Measurements from ENCODE around the gene C9.
"Not testable (repeated sequence)": the region's sequence is repeated elsewhere in the genome, so short reads cannot be mapped to it uniquely, and the experiment has no call there.

C9 gene

DNA sequence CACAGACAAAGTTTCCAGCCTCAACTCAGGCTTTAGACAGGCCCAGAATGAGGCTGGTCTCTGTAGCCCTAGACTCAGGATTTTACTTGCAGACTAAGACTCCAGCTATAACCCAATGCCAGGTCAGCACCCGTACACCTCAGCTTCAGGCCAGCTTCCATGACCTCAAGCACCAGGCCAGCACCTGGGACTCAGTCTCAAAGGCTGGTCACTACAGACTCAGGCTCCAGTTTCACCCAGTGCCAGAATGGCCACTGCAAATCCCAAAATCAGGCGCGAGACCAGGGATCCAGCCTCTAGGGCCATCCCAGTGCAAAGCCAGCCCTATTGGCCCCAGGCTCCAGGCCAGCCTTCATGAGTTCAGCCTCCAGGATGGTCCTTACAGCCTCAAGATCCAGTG, 44.9 kb downstream of the C9 start:
- DNase-seq, result no peak

DNA sequence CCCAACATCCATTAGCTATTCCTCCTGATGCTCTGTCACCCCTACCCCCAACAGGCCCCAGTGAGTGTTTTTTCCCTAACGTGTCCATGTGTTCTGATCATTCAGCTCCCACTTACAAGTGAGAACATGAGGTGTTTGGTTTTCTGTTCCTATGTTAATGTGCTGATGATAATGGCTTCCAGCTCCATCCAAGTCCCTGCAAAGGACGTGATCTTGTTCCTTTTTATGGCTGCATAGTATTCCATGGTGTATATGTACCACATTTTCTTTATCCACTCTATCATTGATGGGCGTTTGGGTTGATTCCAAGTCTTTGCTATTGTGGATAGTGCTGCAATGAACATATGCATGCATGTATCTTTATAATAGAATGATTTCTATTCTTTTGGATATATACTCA, 47.8 kb downstream of the C9 start:
- not testable (repeated sequence) for DNase-seq

DNA sequence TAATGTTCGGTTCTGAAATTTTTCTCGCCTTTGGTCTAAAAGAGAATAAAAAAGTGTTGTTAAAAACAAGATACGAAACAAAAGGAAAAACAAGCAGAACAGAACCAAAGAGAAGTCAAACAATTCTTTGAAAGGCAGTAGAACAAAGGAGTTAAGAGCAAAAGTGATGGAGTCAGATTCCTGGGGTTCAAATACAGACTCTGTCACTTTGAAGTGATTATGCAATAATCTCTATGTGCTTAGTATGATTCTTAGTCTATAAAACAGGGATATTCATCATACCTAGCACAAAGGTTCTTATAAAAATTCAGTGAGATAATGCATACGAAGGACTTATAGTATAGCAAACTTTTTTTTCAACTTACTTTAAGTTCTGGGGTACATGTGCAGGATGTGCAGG, 48.3 kb downstream of the C9 start:
- DNase-seq, result no peak

DNA sequence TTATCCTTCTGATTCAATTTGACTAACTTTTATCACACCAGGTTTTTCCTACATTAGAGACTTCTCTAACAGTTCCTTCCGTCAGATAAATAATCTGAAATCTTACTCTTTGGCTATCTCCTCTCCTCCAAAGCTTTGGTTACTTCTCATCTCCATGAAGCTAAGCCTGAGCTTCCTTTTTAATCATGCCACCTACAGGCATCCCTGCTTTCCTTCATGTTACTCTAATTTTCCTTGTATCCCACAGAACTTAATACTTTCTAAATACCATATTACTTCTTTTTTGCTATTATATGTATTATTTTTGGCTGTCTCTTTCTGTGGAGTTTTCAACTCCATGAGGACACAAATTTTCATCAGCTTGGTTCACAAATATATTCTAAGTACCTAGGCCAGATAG, 49.7 kb downstream of the C9 start:
- DNase-seq, result no peak

DNA sequence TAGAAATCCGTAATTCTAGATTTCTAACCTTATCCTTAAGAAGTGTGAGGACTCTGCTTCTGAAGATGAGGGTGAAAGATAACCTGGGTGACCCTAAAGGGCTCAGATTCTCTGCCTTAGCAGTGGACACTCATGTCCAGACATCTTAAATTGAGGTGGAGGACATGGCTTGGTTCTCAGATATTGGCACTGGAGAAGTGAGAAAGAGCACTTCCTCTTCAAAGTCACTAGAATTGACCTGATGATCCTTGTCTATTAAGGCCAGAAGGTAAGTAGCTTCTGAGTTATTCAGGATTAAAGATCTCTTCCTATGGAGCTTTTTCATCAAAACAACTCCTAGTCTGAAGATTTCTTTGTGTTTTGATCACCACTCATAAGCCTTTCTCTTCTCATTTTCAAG, 54.8 kb downstream of the C9 start:
- no peak for DNase-seq

DNA sequence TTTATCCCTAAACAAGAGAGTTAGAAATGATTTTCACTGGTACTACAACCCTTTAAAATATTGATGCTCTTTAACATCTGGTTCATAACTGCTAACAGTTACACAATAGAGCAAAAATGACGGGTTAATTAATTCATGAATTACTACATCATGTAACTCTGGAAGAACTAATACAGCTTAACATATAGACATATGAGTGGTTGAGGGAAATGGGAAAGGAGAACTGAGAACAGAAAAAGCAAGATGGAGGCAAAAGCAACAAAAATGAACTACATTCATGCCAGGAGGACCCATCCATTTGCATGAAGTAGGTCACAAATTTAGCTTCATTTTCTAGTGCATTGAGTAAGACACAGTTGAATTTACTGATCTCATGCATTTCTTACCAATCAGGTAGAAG, 61.8 kb downstream of the C9 start:
- DNase-seq, result no peak

DNA sequence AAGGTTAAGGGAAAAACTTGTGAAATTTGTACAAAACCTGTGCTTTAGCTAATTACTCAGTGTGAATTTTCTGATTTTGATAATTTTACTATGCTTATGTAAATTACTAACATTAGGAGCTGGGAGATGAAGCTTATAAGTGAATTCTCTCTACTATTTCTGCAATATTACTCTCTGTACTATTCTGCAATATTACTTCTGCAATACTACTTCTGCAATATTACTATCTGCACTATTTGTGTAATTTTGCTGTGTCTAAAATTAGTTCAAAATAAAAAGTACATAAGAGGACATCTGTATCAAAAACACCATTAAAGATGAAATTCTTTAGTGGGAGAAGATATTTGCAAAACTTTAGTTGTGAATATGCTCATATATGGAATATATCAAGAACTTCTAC, 62.9 kb downstream of the C9 start:
- DNase-seq, result no peak

DNA sequence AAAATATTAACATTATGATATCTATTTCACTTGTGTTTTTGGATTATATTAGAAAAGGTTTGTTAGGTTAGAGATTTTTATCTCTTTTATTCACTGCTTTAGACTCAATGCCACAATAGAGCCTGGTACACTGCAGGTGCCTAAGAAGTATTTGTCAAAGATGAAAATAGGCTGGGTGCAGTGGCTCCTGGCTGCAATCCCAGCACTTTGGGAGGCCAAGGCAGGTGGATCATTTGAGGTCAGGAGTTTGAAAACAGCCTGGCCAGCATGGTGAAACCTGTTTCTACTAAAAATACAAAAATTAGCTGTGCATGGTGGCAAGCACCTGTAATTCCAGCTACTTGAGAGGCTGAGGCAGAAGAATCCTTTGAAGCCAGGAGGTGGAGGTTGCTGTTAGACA, 64.3 kb downstream of the C9 start:
- DNase-seq, result no peak

DNA sequence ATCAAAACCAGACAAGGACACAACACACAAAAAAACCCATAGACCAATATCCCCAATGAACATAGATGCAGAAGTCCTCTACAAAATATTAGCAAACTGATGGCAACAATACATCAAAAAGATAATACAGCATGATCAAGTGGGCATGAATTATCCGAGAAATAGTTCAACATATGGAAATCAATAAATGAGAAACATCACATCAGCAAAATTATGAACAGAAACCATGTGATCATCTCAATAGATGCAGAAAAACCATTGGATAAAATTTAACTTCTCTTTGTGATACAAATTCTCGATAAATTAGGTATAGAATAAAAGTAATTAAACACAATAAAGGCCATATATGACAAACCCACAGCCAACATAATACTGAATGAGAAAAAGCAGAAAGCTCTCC, 69.6 kb downstream of the C9 start:
- DNase-seq, result no peak

DNA sequence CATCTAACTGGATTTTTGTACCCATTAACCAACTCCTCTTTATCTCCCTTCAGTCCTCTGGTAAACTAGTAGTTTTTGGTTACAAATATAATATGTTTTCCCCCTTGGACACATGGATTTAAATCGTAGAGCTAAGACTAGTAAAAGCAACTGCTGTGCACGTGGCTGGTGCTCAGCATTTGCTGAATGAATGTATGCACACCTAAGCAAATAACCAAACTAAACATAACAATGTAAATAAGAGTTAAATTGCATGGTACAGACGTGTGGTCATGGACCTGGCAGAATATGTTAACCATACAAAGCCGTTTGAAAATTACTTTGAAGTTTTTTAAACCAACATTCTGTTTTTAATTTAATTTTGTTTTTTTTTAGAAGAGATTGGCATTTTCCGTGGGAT, 79.7 kb downstream of the C9 start:
- DNase-seq, result no peak

DNA sequence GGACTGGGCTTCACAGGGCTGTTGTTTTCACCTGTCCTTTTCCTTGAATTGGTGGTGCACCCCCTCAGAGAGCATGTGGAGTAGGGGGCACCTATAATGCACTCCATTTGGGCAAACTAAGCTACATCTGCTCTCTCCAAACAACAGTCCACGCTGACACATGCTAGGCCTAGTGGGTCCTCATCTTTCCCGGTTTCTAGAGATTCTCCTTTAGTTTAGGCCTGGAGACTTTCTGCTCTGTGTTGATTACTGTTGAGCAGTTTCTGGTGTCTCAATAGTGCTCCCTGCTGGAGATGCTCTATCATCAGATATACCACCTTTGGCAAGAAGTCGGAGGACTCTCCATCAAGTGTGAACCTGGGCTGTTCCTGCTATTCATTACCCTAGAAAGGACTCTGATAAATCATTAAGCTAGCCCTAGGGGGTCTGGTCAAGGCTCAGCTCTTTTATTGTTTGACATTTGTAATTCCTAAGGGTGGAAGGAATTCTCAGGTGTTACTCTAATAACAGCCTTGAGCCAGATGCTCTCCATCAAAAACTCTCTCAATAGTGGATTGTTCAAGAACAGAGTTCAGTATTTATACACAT, 81.0 kb downstream of the C9 start:
- DNase-seq, result no peak

DNA sequence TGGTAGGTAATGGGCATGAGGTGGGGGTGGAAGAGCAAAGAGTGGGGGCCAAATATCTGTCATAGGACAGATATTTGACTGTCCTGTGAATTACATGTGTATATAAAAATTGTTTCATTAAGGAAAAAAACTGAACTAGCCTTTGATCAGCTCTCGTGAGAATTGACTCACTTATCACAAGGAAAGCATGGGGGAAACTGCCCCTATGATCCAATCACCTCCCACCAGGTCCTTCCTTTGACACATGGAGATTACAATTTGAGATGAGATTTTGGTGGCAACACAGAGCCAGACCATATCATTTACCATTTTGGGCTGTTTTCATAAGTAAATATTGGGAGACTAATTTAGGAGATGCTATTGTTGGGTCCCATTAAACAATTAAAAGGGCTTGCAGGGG, 81.7 kb downstream of the C9 start:
- no peak for DNase-seq

DNA sequence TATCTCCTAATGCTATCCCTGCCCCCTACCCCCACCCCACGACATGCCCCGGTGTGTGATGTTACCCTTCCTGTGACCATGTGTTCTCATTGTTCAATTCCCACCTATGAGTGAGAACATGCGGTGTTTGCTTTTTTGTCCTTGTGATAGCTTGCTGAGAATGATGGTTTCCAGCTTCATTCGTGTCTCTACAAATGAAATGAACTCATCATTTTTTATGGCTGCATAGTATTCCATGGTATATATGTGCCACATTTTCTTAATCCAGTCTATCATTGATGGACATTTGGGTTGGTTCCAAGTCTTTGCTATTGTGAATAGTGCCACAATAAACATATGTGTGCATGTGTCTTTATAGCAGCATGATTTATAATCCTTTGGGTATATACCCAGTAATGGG, 88.4 kb downstream of the C9 start:
- DNase-seq, result not testable (repeated sequence)

DNA sequence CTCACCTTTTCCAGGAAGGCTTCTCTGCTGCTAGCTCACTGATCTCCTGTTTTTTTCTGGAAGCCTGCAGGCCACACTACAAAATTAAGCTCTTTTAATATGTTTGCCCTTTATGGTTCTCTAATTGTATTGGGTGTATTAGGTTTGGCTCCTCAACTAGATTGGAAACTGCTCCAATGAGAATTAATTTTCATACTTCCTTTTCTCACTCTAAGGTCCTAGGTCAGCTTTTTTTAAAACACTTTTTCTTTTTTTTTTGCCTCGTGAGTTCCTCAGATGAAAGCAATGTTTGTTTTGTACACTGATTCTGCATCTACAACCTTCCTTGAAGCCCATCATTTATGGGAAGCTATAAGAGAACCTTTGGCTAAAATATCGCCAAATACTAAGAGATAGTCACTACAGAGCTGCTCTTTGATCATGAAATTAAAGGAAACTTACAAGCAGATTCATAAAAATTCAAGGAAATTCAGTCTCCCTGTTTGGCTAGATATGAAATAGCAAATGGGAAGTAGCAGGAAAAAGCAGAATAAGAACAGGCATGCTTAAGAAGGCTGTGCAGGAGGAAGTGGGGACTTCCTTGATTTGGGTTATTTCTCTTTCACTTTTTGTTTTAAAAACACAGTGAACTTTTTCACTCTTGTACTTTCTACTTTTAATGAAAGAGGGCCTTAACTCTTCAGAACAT, 89.8 kb downstream of the C9 start:
- no peak for DNase-seq

DNA sequence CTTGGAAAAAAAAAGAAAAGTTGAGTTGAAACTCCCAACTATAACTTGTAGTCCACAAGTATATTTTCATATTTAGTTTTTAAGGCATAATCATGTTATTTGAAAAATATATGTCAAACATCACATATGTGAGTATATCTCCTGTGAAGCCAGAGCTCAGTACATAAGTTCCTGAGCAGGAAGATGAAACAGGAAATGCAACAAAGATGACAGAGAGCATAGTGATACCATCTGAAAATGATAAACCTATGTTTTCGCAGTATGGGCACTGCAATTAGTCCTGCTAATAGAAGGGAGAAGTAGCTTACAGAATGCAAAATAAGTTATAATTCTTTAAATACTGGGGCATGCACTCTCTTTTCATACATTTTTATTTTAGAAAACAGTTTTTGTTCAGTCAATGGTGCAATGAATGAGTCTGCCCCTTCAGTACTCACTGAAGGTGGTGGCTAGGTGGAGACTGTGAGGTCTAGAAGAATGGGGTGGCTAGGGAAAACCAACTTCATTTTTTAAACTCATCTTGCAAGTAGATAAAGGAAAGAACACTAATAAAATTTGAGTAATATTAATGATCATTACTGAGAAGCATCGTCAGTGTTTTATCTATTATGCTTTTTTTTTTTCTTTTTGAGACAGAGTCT, 90.9 kb downstream of the C9 start:
- DNase-seq, result no peak

DNA sequence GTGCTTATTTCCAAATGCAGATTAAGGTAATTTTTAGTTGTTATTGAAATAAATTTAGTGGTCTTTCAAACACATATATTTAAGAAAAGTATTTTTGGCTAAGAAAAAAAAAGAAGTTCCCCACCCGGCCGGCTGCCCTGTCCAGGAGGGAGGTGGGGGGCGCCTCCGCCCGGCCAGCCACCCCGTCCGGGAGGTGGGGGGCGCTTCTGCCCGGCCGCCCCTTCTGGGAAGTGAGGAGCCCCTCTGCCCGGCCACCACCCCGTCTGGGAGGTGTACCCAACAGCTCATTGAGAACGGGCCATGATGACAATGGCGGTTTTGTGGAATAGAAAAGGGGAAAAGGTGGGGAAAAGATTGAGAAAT, 91.4 kb downstream of the C9 start:
- not testable (repeated sequence) for DNase-seq

DNA sequence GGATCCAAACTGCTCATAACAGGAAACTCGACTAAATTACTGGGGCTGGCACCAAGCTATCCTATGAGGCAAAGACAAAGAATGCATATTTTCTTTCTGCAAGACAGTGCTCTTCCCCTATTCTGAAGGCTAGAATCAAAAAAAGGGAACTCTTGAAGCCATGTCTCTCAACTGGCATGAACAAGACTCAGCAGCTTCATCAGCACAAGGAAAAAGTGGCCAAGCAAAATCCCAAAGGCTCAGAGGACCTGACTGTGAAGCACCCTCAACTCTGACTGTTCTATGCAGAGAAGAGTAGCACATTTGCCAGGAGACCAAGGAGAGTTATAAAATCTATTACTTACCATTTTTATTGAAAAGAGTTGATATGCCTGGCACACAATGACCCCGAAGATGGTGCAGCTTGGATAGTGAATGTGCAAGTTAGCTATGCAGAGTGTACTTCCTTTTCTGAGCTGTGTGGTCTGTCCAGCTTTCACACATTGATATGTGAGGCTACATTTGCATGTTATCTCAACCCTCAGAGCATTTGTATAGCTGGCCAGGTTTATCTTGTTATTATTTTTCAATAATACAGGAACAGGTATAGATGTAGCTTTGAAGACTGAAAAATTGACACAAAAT, 94.0 kb downstream of the C9 start:
- DNase-seq, result no peak

DNA sequence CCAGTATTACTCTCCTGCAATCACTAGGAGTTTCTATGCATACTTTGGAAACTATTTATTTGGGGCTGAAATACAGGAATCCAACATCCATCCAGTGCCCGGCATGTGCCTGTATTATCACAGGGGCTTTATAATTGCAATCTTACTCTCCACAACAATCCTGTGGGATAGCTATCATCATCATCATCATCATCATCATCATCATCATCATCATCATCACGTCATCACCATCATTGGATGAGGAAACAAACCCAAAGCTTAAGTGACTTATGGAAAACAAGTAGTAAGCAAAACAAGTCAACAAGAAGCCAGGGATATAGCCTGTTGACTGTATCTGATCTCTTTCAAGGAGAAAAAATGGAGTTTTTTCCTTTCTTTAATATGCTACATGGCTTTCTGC, 97.1 kb downstream of the C9 start:
- DNase-seq, result no peak

DNA sequence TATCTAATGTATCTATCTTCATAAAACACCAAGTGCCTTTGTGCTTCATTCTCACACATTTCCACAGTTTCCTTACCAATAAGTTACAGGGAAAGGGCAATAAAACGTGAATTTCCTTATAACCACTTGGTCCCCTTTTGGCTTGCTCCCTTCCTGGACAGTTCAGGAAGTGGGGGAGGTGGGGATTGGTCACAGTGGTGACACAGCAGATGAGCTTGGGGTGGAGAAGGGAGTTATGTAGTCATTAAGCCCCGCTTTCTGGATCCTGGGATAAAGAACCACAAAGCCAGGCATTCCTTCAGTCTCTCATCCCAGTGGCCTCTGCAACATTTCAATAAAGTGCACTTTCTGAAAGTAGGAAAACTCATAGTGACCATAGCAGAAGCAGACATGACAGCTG, 97.9 kb downstream of the C9 start:
- DNase-seq, result no peak

DNA sequence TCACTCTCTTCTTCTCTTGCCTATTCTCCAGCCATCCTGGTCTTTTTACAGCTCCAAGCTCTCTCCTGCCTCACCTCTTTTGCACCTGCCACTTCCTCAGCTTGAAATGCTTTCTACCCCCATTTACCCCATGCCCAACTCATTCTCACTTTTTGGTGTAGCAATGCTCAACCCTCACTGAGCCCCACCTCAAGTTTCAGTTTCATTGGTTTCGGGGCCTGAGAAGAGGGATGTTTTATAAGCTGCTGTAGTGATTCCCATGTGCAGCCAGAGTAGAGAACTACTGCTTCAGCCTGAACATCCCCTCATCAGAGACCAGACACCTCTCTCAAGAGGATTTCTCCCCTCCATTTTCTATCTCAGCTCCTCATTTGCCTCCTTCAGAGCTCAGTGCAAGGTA, 99.8 kb downstream of the C9 start:
- no peak for DNase-seq

DNA sequence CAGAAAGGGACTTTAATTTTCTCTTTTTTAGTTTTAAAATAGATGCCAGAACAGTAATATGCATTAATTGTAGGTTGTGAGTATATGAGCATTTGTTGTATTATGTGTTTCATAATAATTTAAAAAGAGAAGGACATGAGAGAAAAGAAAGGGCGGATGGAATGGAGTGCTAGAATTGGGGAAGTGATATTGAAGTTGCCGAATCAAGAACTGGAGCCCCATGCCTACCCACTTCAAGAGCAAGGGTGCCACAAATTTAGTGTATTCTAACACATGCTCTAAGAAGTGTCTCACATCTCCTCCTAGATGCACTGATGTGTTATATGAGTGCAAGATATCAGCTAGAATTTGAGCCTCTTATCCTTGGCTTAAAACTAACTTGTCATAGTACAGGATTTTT, 101.3 kb downstream of the C9 start:
- no peak for DNase-seq

DNA sequence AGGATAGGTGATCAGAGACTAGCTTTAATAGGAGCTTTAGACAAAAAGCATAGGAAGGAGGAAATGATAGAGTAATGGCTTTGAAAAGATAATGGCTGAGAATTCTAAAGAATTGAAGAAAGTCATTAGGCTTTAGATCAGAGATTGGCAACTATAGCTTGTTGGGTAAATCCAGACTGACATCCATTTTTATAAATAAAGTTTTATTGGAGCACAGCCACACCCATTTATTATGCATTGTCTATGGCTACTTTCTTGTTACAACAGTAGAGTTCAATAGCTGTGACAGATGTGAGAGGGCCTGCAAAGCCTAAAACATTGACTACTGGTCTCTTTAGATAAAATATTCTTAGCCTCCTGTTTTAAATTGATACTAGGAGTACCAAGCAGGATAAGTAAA, 104.2 kb downstream of the C9 start:
- no peak for DNase-seq

DNA sequence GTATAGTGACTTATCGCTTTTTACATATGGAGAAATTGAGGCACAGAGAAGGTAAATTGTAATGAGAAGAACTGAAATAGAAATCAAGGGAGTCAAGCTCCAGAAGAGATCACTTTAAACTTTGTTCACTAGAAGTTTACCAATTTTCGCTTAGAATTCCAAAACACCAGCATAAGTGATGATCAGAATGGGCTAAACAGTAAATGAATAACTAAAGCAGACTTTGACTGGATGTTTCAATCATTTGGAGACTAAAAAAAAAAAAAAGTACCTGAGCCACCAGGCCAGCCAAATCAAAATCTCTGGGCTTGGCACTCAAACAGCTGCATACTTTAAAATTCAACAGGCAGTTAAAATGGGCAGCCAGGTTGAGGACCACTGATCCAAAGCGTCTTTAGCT, 106.7 kb downstream of the C9 start:
- DNase-seq, result no peak

DNA sequence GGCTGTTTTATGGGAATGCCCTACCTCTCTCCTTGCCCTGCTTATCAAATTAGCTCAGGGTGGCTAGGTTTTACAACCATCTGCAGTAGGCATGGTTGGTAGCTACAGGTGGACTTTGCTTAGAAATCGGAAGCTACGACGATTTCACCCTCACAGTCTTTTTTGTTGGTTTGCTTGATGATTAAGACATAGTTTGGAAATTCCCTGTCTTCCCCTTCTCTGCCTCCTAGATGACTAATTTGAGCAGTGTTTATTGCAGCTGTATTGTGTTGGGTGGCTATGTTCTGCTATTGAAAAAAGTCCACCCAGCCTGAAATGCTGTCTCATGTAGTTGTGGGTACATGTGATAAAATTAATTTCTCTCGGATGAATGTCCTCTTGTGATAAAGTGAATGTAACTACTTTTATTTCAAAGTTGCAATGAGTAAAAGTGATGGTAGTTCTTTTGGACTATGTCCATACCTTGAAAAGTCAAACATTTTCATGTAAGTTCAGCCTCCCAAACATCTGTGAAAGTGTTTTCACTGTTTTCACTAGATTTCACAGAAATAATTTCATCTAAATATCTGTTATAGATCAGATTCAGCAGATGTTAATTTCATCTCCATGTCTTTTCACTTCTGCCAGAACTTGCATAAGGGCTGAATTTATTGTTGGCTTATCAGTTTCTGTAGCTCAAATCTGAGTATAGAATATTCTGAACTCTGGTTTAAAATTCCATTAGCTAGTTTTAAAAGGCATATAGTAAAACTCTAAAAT, 107.6 kb downstream of the C9 start:
- DNase-seq, result no peak

All from NCI-H524 treated with DMSO at 0.1 percent for 48 hours (cell line).